ENCODE results near the gene FAM20C. TPM values are rescaled to one million over a fixed set of nuclear protein-coding genes. Genes with fewer than 3 reads are reported as not detected.
A peak's percentile ranks its signal among the peaks of the same experiment; 100 is the strongest.

The FAM20C gene
- total and polyA plus RNA-seq, 2 of the 8 experiments (the other 6 are each of a cell fraction or from before 2014, with no cell fraction given): 9.5 to 34.8 TPM

- no peak overlapping the region for H2BK5ac ChIP-seq (ENCODE audit: low read depth, low read length)
- H3K14ac ChIP-seq (ENCODE audit: insufficient read length): no peak overlapping the region
- H3K27me3 ChIP-seq (replicated peaks in 1 of 4; ENCODE audit: control insufficient read depth in 3 of 4, extremely low read depth in 1 of 4, insufficient read depth in 3 of 4, low read length in 3 of 4): no peaks in the 10 kb centered on the region
- H3K4me2 ChIP-seq (ENCODE audit: insufficient read depth in 1 of 2, low read depth in 2 of 2, low read length in 2 of 2): no peak overlapping the region
- CTCF ChIA-PET (ENCODE audit: partially characterized antibody): interaction anchor here (0.6 to 4.3 kb wide), 16 partner anchors 9 to 639 kb away, joined by 3 to 37 read pairs (median 6); no protein-coding TSS in a partner anchor
- no peak overlapping the region for H3K56ac ChIP-seq (replicated peaks; ENCODE audit: insufficient read length, low read depth, low read length)
- no peak overlapping the region for H3K4me3 ChIP-seq (ENCODE audit: extremely low read depth in 1 of 4, insufficient read depth in 2 of 4, low read depth in 3 of 4, low read length in 4 of 4)
- no peaks in the 10 kb centered on the region for H3K79me2 ChIP-seq (ENCODE audit: control insufficient read depth in 1 of 2, insufficient read depth in 2 of 2, low read length in 2 of 2)
- H3K4me1 ChIP-seq (replicated peaks in 1 of 4; ENCODE audit: control insufficient read depth in 3 of 4, insufficient read depth in 4 of 4, low read length in 3 of 4): peaks cover 0 to 4% (median 0%) of the 10 kb centered on the region in 4 experiments; a peak in 1 of 7 replicates
- no peaks in the 10 kb centered on the region; the same call in 1 of the 2 replicates for H3K79me1 ChIP-seq (ENCODE audit: low read depth, low read length)
- FAIRE-seq (no peak), DNase-seq (ENCODE audit: low read depth in 1 of 2, low spot score in 2 of 2) (no peak)
- peaks cover 0 to 23% (median 2%) of the 10 kb centered on the region in 4 experiments; a peak in 3 of 8 replicates for H3K36me3 ChIP-seq (ENCODE audit: control insufficient read depth in 2 of 4, insufficient read depth in 4 of 4, low read length in 3 of 4)
- POLR2A ChIA-PET (ENCODE audit: partially characterized antibody): interaction anchor here (1.1 kb wide), 1 partner anchor 11 kb away, joined by 3 read pairs; no protein-coding TSS in a partner anchor
- H2BK20ac ChIP-seq (ENCODE audit: low read length): no peak overlapping the region
- H4K91ac ChIP-seq (replicated peaks; ENCODE audit: insufficient read length, low read length): no peak overlapping the region
- H2BK120ac ChIP-seq (replicated peaks; ENCODE audit: low read depth, low read length): no peak overlapping the region
- no peak overlapping the region for H3K18ac ChIP-seq (ENCODE audit: extremely low read depth, low read length)
- peaks cover 0 to 10% of the 10 kb centered on the region in 2 experiments for H4K20me1 ChIP-seq (replicated peaks in 1 of 2; ENCODE audit: control insufficient read depth in 1 of 2, insufficient read depth in 2 of 2, low read length in 2 of 2)
- no peak overlapping the region for H3K4ac ChIP-seq (replicated peaks; ENCODE audit: insufficient read length, low read depth, low read length)
- H2AK5ac ChIP-seq (ENCODE audit: low read depth, low read length): no peak overlapping the region
- peaks cover 2% of the 10 kb centered on the region; the same call in 1 of the 2 replicates for H3K23me2 ChIP-seq (ENCODE audit: low read depth, low read length)
- no peak overlapping the region for H2BK15ac ChIP-seq (ENCODE audit: low read length)
- no peak overlapping the region for H2BK12ac ChIP-seq (ENCODE audit: low read depth, low read length)
- H4K8ac ChIP-seq (ENCODE audit: extremely low read depth, insufficient read depth, low read length): no peak overlapping the region
- H3K23ac ChIP-seq (ENCODE audit: insufficient read length): no peak overlapping the region
- 87% methylated on average over 33 of the region's 39 CpGs; no CpG with 5 or more reads in 1 of the 2 experiments for WGBS, 2 experiments (ENCODE audit: extremely low coverage in 1 of 2, insufficient coverage in 1 of 2, insufficient read length in 1 of 2, insufficient replicate concordance in 2 of 2, low coverage in 1 of 2, low lambda C conversion rate in 2 of 2, missing lambda C conversion rate in 1 of 2)
- no peak overlapping the region for H2AFZ ChIP-seq (ENCODE audit: low read length)
- H3K9ac ChIP-seq (replicated peaks in 1 of 4; ENCODE audit: extremely low read depth in 1 of 4, low read depth in 3 of 4, low read length in 3 of 4): no peak overlapping the region
- no peak overlapping the region for H3K27ac ChIP-seq (ENCODE audit: low read depth, low read length)
- peaks cover 2 to 8% of the 10 kb centered on the region in 2 experiments; a peak in 2 of 4 replicates for H3K9me3 ChIP-seq (ENCODE audit: insufficient read depth in 2 of 2, low read depth in 1 of 2, low read length in 1 of 2)
- no peak overlapping the region for H4K5ac ChIP-seq (ENCODE audit: insufficient read length, low read depth, low read length)
- TF ChIP-seq SUZ12 (IDR thresholded peaks at IDR 0.05; ENCODE audit: low read length) (no peak), POU5F1 (IDR thresholded peaks at IDR 0.05; ENCODE audit: low read depth, low read length) (no peak), RAD21 (IDR thresholded peaks at IDR 0.05 in 1 of 2, conservative IDR thresholded peaks at IDR 0.05 in 1 of 2; ENCODE audit: low read depth in 2 of 2, low read length in 2 of 2) (peak; percentile 45 to 66), SIX5 (IDR thresholded peaks at IDR 0.05; ENCODE audit: low read depth, low read length) (no peak), TAF1 (IDR thresholded peaks at IDR 0.05; ENCODE audit: low read depth, low read length) (no peak), MAX (IDR thresholded peaks at IDR 0.05) (no peak), SIN3A (conservative IDR thresholded peaks at IDR 0.05 in 1 of 2, IDR thresholded peaks at IDR 0.05 in 1 of 2; ENCODE audit: low read depth in 1 of 2, low read length in 2 of 2) (no peak), SP2 (IDR thresholded peaks at IDR 0.05; ENCODE audit: low read length) (no peak), KDM5A (IDR thresholded peaks at IDR 0.05; ENCODE audit: low read length) (no peak), KDM1A (IDR thresholded peaks at IDR 0.05; ENCODE audit: borderline replicate concordance, low read length) (no peak)
- TF ChIP-seq, protein P1, sequence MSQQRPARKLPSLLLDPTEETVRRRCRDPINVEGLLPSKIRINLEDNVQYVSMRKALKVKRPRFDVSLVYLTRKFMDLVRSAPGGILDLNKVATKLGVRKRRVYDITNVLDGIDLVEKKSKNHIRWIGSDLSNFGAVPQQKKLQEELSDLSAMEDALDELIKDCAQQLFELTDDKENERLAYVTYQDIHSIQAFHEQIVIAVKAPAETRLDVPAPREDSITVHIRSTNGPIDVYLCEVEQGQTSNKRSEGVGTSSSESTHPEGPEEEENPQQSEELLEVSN (IDR thresholded peaks at IDR 0.05): 0 out of 2 replicates have a peak, but pooled peaks have one; percentile 31
Measured at GRCh38 chr7:207418-208129, 15.2 kb downstream of the FAM20C start.
